ENCODE results near the gene ANKMY1.

The ANKMY1 gene

GRCh38 chr2:240525802-240526201 is 32.0 kb downstream of the ANKMY1 start:
- TF ChIP-seq ZNF777 (tag by site-specific recombination; IDR thresholded peaks at IDR 0.05; ENCODE audit: borderline replicate concordance): no peak
- no peak for TF ChIP-seq ZNF266 (tag by site-specific recombination; IDR thresholded peaks at IDR 0.05; ENCODE audit: low read depth)
- no peak for TF ChIP-seq ZNF596 (tag by site-specific recombination; IDR thresholded peaks at IDR 0.05)
- TF ChIP-seq ELK4 (IDR thresholded peaks at IDR 0.05; ENCODE audit: borderline replicate concordance, low read depth, low read length): no peak
- no peak for TF ChIP-seq MZF1 (tag by site-specific recombination; IDR thresholded peaks at IDR 0.05; ENCODE audit: borderline replicate concordance)
- TF ChIP-seq ZNF670 (tag by site-specific recombination; IDR thresholded peaks at IDR 0.05; ENCODE audit: low read depth): no peak
- POLR2A ChIA-PET: no interaction called here
- H3K9me3 ChIP-seq (ENCODE audit: control insufficient read depth, insufficient read depth, low read depth, low read length): no peaks in the 10 kb centered on the region
- CTCF ChIA-PET: interaction anchor here (0.6 to 0.7 kb wide), 2 partner anchors 11 to 46 kb away, joined by 3 read pairs; no protein-coding TSS in a partner anchor
- H3K27ac ChIP-seq (ENCODE audit: extremely low read depth, low read depth, low read length): no peak overlapping the region
- H3K4me3 ChIP-seq (ENCODE audit: low read depth, low read length): no peak overlapping the region
- no peaks in the 10 kb centered on the region for H3K4me1 ChIP-seq (ENCODE audit: control insufficient read depth, insufficient read depth, low read length)
- H3K36me3 ChIP-seq (ENCODE audit: control insufficient read depth in 2 of 2, insufficient read depth in 1 of 2, low read length in 2 of 2): peaks cover 0 to 51% of the 10 kb centered on the region in 2 experiments; a peak in 2 of 3 replicates

GRCh38 chr2:240524963-240525718 is 32.6 kb downstream of the ANKMY1 start:
- TF ChIP-seq BCL6B (tag by site-specific recombination; IDR thresholded peaks at IDR 0.05): no peak
- no peak for TF ChIP-seq ZBTB48 (tag by site-specific recombination; IDR thresholded peaks at IDR 0.05)
- TF ChIP-seq ZBTB6 (tag by site-specific recombination; IDR thresholded peaks at IDR 0.05): no peak
- no peak for TF ChIP-seq ZNF280D (tag by site-specific recombination; IDR thresholded peaks at IDR 0.05)
- no peak for TF ChIP-seq HOXD13 (CRISPR knock-in tag; IDR thresholded peaks at IDR 0.05; ENCODE audit: borderline replicate concordance)
- no peak for TF ChIP-seq YY1 (tag by site-specific recombination; IDR thresholded peaks at IDR 0.05)
- TF ChIP-seq ZNF426 (tag by site-specific recombination; IDR thresholded peaks at IDR 0.05): no peak
- TF ChIP-seq KLF7 (tag by site-specific recombination; IDR thresholded peaks at IDR 0.05; ENCODE audit: borderline replicate concordance): no peak
- TF ChIP-seq ZBTB44 (tag by site-specific recombination; IDR thresholded peaks at IDR 0.05): no peak
- H3K4me3 ChIP-seq (ENCODE audit: low read depth, low read length): no peak overlapping the region
- CTCF ChIA-PET: interaction anchor here (0.6 to 1.5 kb wide), 2 partner anchors 11 kb away, joined by 3 read pairs; no protein-coding TSS in a partner anchor

More at GRCh38 chr2:240524963-240525718, 32.6 kb downstream of the ANKMY1 start:
- Histone ChIP-seq H3K27ac (ENCODE audit: extremely low read depth, low read depth, low read length) (no peak overlapping the region), H3K36me3 (ENCODE audit: control insufficient read depth in 2 of 2, insufficient read depth in 1 of 2, low read length in 2 of 2) (peaks cover 0 to 51% of the 10 kb centered on the region in 2 experiments; a peak in 2 of 3 replicates), H3K4me1 (ENCODE audit: control insufficient read depth, insufficient read depth, low read length) (no peaks in the 10 kb centered on the region), H3K9me3 (ENCODE audit: control insufficient read depth, insufficient read depth, low read depth, low read length) (no peaks in the 10 kb centered on the region)
- POLR2A ChIA-PET: no interaction called here

All from HEK293 (cell line).